IPS DF 6.9 (cell line): ENCODE results near the gene RIOK1.

Source experiments
- DNase-seq: peaks from one replicate; pipeline ENCODE4 v3.0.0-alpha.2; 2013; ENCODE audit warnings: low read depth, low spot score
- H3K27ac ChIP-seq: one replicate; pipeline ENCODE4 v1.5.1; 2013; ENCODE audit warnings: low read length, control low read depth
- H3K27me3 ChIP-seq: 2 replicates; pipeline ENCODE4 v1.6.1; 2013; ENCODE audit warnings: mild to moderate bottlenecking, low read length; ENCODE audit not compliant: control insufficient read depth, insufficient read depth
- H3K36me3 ChIP-seq: 2 replicates; pipeline ENCODE4 v1.6.1; 2013; ENCODE audit warnings: low read length; ENCODE audit not compliant: control insufficient read depth, insufficient read depth
- H3K4me1 ChIP-seq: 2 replicates; pipeline ENCODE4 v1.6.1; 2013; ENCODE audit warnings: low read length; ENCODE audit not compliant: control insufficient read depth, insufficient read depth
- H3K4me3 ChIP-seq: 2 replicates; pipeline ENCODE4 v1.5.1; 2013; ENCODE audit warnings: mild to moderate bottlenecking, low read length
- H3K9me3 ChIP-seq: 2 replicates; pipeline ENCODE4 v1.6.1; 2013; ENCODE audit warnings: low read length, inconsistent platforms; ENCODE audit not compliant: control insufficient read depth, insufficient read depth
- WGBS: extraction: QIAGEN DNeasy Blood & Tissue Kit; methylation state at CpG from one replicate; pipeline ENCODE4 v1.1.7; 2013; ENCODE audit warnings: mixed read lengths, missing lambda C conversion rate; ENCODE audit not compliant: insufficient read length, insufficient coverage; 5-methylcytosine and 5-hydroxymethylcytosine counted together

RIOK1 gene

GRCh38 chr6:7424058-7424457, 34.5 kb downstream of the RIOK1 start:
- Histone ChIP-seq H3K36me3 (no peaks in the 10 kb centered on the region), H3K27me3 (no peaks in the 10 kb centered on the region), H3K9me3 (no peaks in the 10 kb centered on the region), H3K4me1 (peaks cover 2% of the 10 kb centered on the region; the same call in 1 of the 2 replicates), H3K4me3 (no peak overlapping the region), H3K27ac (no peak overlapping the region)
- DNase-seq = no peak
- no CpG with 5 or more reads among the region's 5 CpGs for WGBS

- H3K9me3 ChIP-seq = no peaks in the 10 kb centered on the region
- H3K27me3 ChIP-seq = no peaks in the 10 kb centered on the region
- H3K4me1 ChIP-seq = peaks cover 2% of the 10 kb centered on the region; the same call in 1 of the 2 replicates
- DNase-seq = no peak
- WGBS = no CpG with 5 or more reads among the region's 25 CpGs
- no peaks in the 10 kb centered on the region for H3K36me3 ChIP-seq
- no peak overlapping the region for H3K4me3 ChIP-seq
- no peak overlapping the region for H3K27ac ChIP-seq
Observed at GRCh38 chr6:7424967-7425807, 35.6 kb downstream of the RIOK1 start.

GRCh38 chr6:7425808-7426190, 36.2 kb downstream of the RIOK1 start:
- 0 out of 2 replicates have a peak, but pooled peaks cover 2% of the 10 kb centered on the region for H3K4me1 ChIP-seq

GRCh38 chr6:7426447-7427169, 37.0 kb downstream of the RIOK1 start:
- no CpG with 5 or more reads among the region's 16 CpGs for WGBS
- no peak for DNase-seq
- Histone ChIP-seq H3K36me3 (no peaks in the 10 kb centered on the region), H3K27me3 (no peaks in the 10 kb centered on the region), H3K4me3 (no peak overlapping the region), H3K9me3 (no peaks in the 10 kb centered on the region), H3K4me1 (peaks cover 2% of the 10 kb centered on the region; the same call in 1 of the 2 replicates), H3K27ac (no peak overlapping the region)

More at GRCh38 chr6:7425808-7426190, 36.2 kb downstream of the RIOK1 start:
- H3K27me3 ChIP-seq = no peaks in the 10 kb centered on the region
- no peak overlapping the region for H3K27ac ChIP-seq
- no CpG with 5 or more reads among the region's 39 CpGs for WGBS
- no peak overlapping the region for H3K4me3 ChIP-seq
- H3K36me3 ChIP-seq = no peaks in the 10 kb centered on the region
- no peaks in the 10 kb centered on the region for H3K9me3 ChIP-seq
- DNase-seq = no peak

- WGBS = no CpG with 5 or more reads among the region's 8 CpGs
- H3K36me3 ChIP-seq = no peaks in the 10 kb centered on the region
- H3K27me3 ChIP-seq = no peaks in the 10 kb centered on the region
- H3K27ac ChIP-seq = no peak overlapping the region
- no peaks in the 10 kb centered on the region for H3K9me3 ChIP-seq
- DNase-seq = no peak
- H3K4me1 ChIP-seq = peaks cover 2% of the 10 kb centered on the region; the same call in 1 of the 2 replicates
- no peak overlapping the region for H3K4me3 ChIP-seq
Observed at GRCh38 chr6:7431313-7431673, 41.7 kb downstream of the RIOK1 start.

- no peak overlapping the region for H3K4me3 ChIP-seq
- H3K27ac ChIP-seq = no peak overlapping the region
- H3K36me3 ChIP-seq = no peaks in the 10 kb centered on the region
- WGBS = no CpG with 5 or more reads among the region's 24 CpGs
- H3K4me1 ChIP-seq = peaks cover 2% of the 10 kb centered on the region; the same call in 1 of the 2 replicates
- no peaks in the 10 kb centered on the region for H3K9me3 ChIP-seq
- no peaks in the 10 kb centered on the region for H3K27me3 ChIP-seq
- no peak for DNase-seq
Observed at GRCh38 chr6:7431674-7432390, 42.2 kb downstream of the RIOK1 start.

GRCh38 chr6:7432391-7433120, 42.9 kb downstream of the RIOK1 start:
- no CpG with 5 or more reads among the region's 16 CpGs for WGBS
- no peak for DNase-seq
- H3K4me3 ChIP-seq = no peak overlapping the region
- H3K36me3 ChIP-seq = no peaks in the 10 kb centered on the region
- H3K27ac ChIP-seq = no peak overlapping the region
- peaks cover 2% of the 10 kb centered on the region; the same call in 1 of the 2 replicates for H3K4me1 ChIP-seq
- H3K27me3 ChIP-seq = no peaks in the 10 kb centered on the region
- H3K9me3 ChIP-seq = no peaks in the 10 kb centered on the region

- DNase-seq = no peak
- H3K4me1 ChIP-seq = peaks cover 2% of the 10 kb centered on the region; the same call in 1 of the 2 replicates
- H3K36me3 ChIP-seq = no peaks in the 10 kb centered on the region
- no peaks in the 10 kb centered on the region for H3K9me3 ChIP-seq
- no peak overlapping the region for H3K27ac ChIP-seq
- H3K27me3 ChIP-seq = no peaks in the 10 kb centered on the region
- H3K4me3 ChIP-seq = no peak overlapping the region
- WGBS = no CpG with 5 or more reads among the region's 5 CpGs
Observed at GRCh38 chr6:7433121-7433617, 43.6 kb downstream of the RIOK1 start.

GRCh38 chr6:7434672-7435071, 45.1 kb downstream of the RIOK1 start:
- Histone ChIP-seq H3K9me3 (no peaks in the 10 kb centered on the region), H3K4me3 (no peak overlapping the region), H3K4me1 (peaks cover 2% of the 10 kb centered on the region; the same call in 1 of the 2 replicates), H3K27ac (no peak overlapping the region), H3K27me3 (no peaks in the 10 kb centered on the region), H3K36me3 (no peaks in the 10 kb centered on the region)
- no peak for DNase-seq
- no CpG with 5 or more reads among the region's 1 CpG for WGBS
